Caco-2 (cell line): ENCODE results near the gene SERPINI2. TPM values are rescaled to one million over a fixed set of nuclear protein-coding genes. Genes with fewer than 3 reads are reported as not detected.

Experiments used
- BruUV-seq: library from RNA; stranded (reverse); fragments of 400-500 nt; replicated peaks from 2 replicates; lab custom pipeline; 2021; lab: Mats Ljungman, UMichigan
- CTCF ChIA-PET: fragments of 300-600 bp; sonication (Branson Sonifier 250); formaldehyde crosslinking; loops from one replicate; lab custom pipeline; 2022; ENCODE audit warnings: antibody characterized with exemption; lab: Charles Lee
- POLR2A ChIA-PET: fragments of 300-600 bp; sonication (Branson Sonifier 250); formaldehyde crosslinking; loops from one replicate; lab custom pipeline; 2022; ENCODE audit warnings: antibody characterized with exemption; lab: Charles Lee
- DNase-seq, 2 experiments: peaks; one replicate each; pipeline versions ENCODE4 v3.0.0 to v3.0.0-alpha.2; 2020 to 2022
- H3K27me3 ChIP-seq: replicated peaks from 2 replicates; pipeline ENCODE4 v1.6.0; 2011; ENCODE audit warnings: low read length; ENCODE audit not compliant: control insufficient read depth, insufficient read depth
- H3K36me3 ChIP-seq: 2 replicates; pipeline ENCODE4 v1.5.1; 2011; ENCODE audit warnings: low read length; ENCODE audit not compliant: control insufficient read depth, insufficient read depth
- H3K4me1 ChIP-seq: fragments of 250-450 bp; sonication (Bioruptor Pico); 2 replicates; pipeline ENCODE4 v1.5.1; 2020; ENCODE audit warnings: mild to moderate bottlenecking
- H3K4me3 ChIP-seq: 2 replicates; pipeline ENCODE4 v1.5.1; 2011; ENCODE audit warnings: low read depth, mild to moderate bottlenecking, control low read depth, low read length
- H3K9me3 ChIP-seq: fragments of 250-450 bp; sonication (Bioruptor Pico); 2 replicates; pipeline ENCODE4 v1.5.1; 2020; ENCODE audit warnings: mild to moderate bottlenecking, moderate library complexity
- H3K27ac Mint-ChIP-seq: one replicate; pipeline ENCODE4 v1.8.0; 2022; ENCODE audit warnings: mixed read lengths; ENCODE audit not compliant: unreplicated experiment
- H3K27me3 Mint-ChIP-seq: one replicate; pipeline ENCODE4 v1.8.0; 2022; ENCODE audit warnings: mixed read lengths; ENCODE audit not compliant: insufficient read depth, unreplicated experiment
- H3K36me3 Mint-ChIP-seq: one replicate; pipeline ENCODE4 v1.8.0; 2022; ENCODE audit warnings: mild to moderate bottlenecking, mixed read lengths; ENCODE audit not compliant: insufficient read depth, unreplicated experiment
- H3K4me1 Mint-ChIP-seq: one replicate; pipeline ENCODE4 v1.8.0; 2022; ENCODE audit warnings: low read depth, mixed read lengths; ENCODE audit not compliant: unreplicated experiment
- H3K4me3 Mint-ChIP-seq: one replicate; pipeline ENCODE4 v1.8.0; 2022; ENCODE audit warnings: mild to moderate bottlenecking, moderate library complexity, mixed read lengths; ENCODE audit not compliant: unreplicated experiment
- H3K9me3 Mint-ChIP-seq: one replicate; pipeline ENCODE4 v1.8.0; 2022; ENCODE audit warnings: mixed read lengths; ENCODE audit not compliant: unreplicated experiment
- CTCF ChIP-seq, 2 experiments: fragments of 200-600 bp in 1 of 2; IDR thresholded peaks; 1 replicate in 1 of 2; 2 replicates in 1 of 2; pipeline versions ENCODE4 v1.5.1 to v1.8.0; 2011 to 2022; ENCODE audit warnings: antibody characterized with exemption in 1 of 2, control low read depth in 1 of 2, inconsistent platforms in 1 of 2, low read depth in 1 of 2, low read length in 1 of 2, mild to moderate bottlenecking in 1 of 2, moderate library complexity in 1 of 2; ENCODE audit not compliant: insufficient read depth in 1 of 2, severe bottlenecking in 1 of 2, unreplicated experiment in 1 of 2
- intact Hi-C: fragments of 100-400 bp; cut with micrococcal nuclease; formaldehyde crosslinking; loops from one replicate; pipeline ENCODE4 v1.10.0; 2022; ENCODE audit not compliant: unreplicated experiment
- total RNA-seq: library from RNA; stranded (reverse); gene quantifications from 2 replicates; pipeline ENCODE4 v1.2.3, GENCODE V29; 2022

SERPINI2 gene
- total RNA-seq, 1 experiment from 2014 or later = not detected

DNA sequence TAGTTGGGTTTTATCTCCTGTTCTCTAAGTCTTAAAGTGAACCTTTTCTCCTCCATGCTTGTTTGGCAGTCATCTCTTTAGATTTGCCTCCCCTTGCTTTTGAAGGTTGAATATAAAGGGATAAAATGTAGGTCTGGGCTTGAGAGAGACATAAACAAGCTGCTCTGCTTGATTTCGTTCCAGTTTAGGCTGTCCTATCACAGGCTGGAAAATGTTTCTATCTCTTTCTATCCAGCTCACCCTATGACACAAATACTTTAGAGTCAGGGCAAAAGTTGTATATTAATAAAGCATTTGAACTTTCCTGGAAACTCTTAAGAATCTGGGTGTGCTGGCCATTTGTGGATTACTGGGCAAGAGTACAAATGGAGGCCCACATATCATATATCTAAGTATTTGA is 64.2 kb downstream of the SERPINI2 start:
- no peaks in the 10 kb centered on the region for H3K36me3 ChIP-seq
- TF ChIP-seq CTCF (IDR thresholded peaks at IDR 0.05; ENCODE audit: insufficient read depth in 1 of 2, low read depth in 1 of 2, low read length in 1 of 2, severe bottlenecking in 1 of 2, unreplicated experiment in 1 of 2) = no peak
- Mint-ChIP-seq H3K27ac (no peak overlapping the region), H3K4me3 (no peak overlapping the region), H3K9me3 (no peaks in the 10 kb centered on the region), H3K27me3 (no peaks in the 10 kb centered on the region), H3K4me1 (peaks cover 5% of the 10 kb centered on the region), H3K36me3 (no peaks in the 10 kb centered on the region)
- no peak for DNase-seq
- H3K4me3 ChIP-seq = no peak overlapping the region
- H3K9me3 ChIP-seq = no peaks in the 10 kb centered on the region
- no TSS peak for BruUV-seq
- intact Hi-C loops = no loop called here
- CTCF ChIA-PET = no interaction called here
- H3K27me3 ChIP-seq = no peaks in the 10 kb centered on the region
- no peaks in the 10 kb centered on the region for H3K4me1 ChIP-seq
- POLR2A ChIA-PET = no interaction called here

DNA sequence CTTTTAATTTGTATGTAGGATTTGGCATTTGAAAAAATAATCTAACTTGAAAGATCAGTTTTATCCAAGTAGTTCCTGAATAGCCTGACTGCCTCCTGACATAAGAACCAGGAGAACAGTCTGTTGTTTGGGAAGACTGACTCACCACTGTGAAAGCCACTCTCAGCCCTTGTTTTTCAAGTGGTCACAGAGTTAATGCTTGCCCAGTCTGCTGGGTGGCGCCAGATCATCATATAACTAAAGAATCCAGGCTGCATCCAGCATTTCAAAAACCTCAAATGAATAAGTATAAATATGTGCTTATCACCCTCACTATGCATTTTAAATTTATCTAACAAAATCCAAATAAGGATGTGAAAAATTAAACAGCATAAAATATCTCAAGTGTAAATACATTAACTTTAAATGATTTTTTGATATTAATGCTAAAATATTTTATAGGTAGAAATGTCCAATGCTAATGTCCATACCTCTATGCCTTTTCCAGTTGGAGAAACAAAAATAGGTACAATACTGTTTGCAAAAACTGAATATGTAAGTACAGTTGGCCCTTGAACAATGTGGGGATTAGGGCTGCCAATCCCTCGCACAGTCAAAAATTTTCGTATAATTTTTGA is 66.9 kb downstream of the SERPINI2 start:
- no TSS peak for BruUV-seq
- TF ChIP-seq CTCF (IDR thresholded peaks at IDR 0.05; ENCODE audit: insufficient read depth in 1 of 2, low read depth in 1 of 2, low read length in 1 of 2, severe bottlenecking in 1 of 2, unreplicated experiment in 1 of 2) = peak; percentile 35 to 74
- H3K27ac Mint-ChIP-seq = no peak overlapping the region
- Histone ChIP-seq H3K27me3 (no peaks in the 10 kb centered on the region), H3K9me3 (no peaks in the 10 kb centered on the region), H3K4me3 (no peak overlapping the region), H3K4me1 (no peaks in the 10 kb centered on the region), H3K36me3 (no peaks in the 10 kb centered on the region)
- ChIA-PET POLR2A (no interaction called here), CTCF (no interaction called here)
- intact Hi-C loops = loop anchor here (1.0 to 2.0 kb wide), 6 partner anchors 86 to 634 kb away; no protein-coding TSS in a partner anchor
- no peaks in the 10 kb centered on the region for H3K9me3 Mint-ChIP-seq
- H3K4me1 Mint-ChIP-seq = peaks cover 5% of the 10 kb centered on the region
- no peaks in the 10 kb centered on the region for H3K36me3 Mint-ChIP-seq
- peak; percentile 42 to 43 for DNase-seq
- no peak overlapping the region for H3K4me3 Mint-ChIP-seq
- H3K27me3 Mint-ChIP-seq = no peaks in the 10 kb centered on the region

DNA sequence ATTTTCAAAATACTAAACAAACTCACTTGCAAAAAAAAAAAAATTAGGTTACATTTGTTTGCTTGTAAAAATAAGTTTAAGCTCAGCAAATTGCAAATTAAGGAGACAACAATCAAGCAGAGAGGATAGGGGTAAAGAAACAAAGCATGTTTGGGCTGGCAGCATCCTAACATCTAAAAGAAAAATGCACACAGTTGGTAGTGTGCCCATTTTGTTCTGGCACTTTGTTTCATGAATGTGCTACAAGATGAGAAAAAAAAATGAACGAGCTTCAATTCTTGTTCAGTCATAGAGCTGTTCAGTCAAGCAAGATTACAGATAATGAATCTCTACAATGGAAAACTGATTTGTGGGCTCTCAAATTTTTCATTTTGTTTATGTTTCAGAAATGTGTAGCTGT is 76.0 kb downstream of the SERPINI2 start:
- TF ChIP-seq CTCF (IDR thresholded peaks at IDR 0.05; ENCODE audit: insufficient read depth in 1 of 2, low read depth in 1 of 2, low read length in 1 of 2, severe bottlenecking in 1 of 2, unreplicated experiment in 1 of 2) = no peak
- no peak overlapping the region for H3K4me3 ChIP-seq
- DNase-seq = no peak
- Mint-ChIP-seq H3K27ac (no peak overlapping the region), H3K4me1 (no peaks in the 10 kb centered on the region), H3K9me3 (no peaks in the 10 kb centered on the region), H3K4me3 (no peak overlapping the region), H3K27me3 (peaks cover 3% of the 10 kb centered on the region), H3K36me3 (no peaks in the 10 kb centered on the region)
- BruUV-seq = no TSS peak
- intact Hi-C loops = no loop called here
- ChIA-PET POLR2A (no interaction called here), CTCF (no interaction called here)
- no peaks in the 10 kb centered on the region for H3K36me3 ChIP-seq
- no peaks in the 10 kb centered on the region for H3K27me3 ChIP-seq
- H3K4me1 ChIP-seq = no peaks in the 10 kb centered on the region
- no peaks in the 10 kb centered on the region for H3K9me3 ChIP-seq
